ENCODE data around the gene GLIS2.
"Not testable (repeated sequence)": the region's sequence is repeated elsewhere in the genome, so short reads cannot be mapped to it uniquely, and the experiment has no call there.

The GLIS2 gene

DNA sequence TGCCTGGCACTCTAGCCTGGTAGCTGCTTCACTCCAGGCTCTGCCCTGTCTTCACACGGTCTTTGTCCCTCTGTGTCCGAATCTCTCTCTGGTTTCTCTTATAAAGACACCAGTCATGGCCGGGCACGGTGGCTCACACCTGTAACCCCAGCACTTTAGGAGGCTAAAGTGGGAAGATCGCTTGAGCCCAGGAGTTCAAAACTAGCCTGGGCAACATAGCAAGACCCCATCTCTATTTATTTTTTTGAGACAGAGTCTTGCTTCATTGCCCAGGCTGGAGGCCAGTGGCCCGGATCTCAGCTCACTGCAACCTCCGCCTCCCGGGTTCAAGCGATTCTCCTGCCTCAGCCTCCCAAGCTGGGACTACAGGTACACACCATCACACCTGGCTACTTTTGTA, 17.8 kb downstream of the GLIS2 start:
- not testable (repeated sequence) for DNase-seq (ENCODE audit: low read depth, low spot score)

DNA sequence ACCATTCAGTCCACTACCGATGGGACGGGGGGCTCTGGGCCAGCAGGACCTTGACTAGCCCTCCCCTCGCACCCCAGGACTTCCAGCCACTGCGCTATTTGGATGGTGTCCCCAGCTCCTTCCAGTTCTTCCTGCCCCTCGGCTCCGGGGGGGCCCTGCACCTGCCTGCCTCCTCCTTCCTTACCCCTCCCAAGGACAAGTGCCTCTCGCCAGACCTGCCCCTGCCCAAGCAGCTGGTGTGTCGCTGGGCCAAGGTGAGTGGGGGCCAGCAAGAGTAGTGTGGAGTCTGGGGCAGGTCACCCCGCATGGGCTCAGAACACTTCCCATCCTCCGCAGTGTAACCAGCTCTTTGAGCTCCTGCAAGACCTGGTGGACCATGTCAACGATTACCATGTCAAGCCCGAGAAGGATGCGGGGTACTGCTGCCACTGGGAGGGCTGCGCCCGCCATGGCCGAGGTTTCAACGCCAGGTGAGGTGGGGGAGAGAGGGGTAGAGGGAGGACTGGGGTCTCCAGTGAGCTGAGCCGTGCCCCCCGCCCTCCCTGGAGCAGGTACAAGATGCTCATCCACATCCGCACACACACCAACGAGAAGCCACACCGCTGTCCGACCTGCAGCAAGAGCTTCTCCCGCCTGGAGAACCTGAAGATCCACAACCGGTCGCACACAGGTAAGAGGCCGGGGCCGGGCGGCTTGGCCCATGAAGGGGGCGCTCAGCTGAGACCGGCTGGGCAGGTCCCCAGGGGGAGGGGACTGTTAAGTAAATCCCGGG, 19.0 kb downstream of the GLIS2 start:
- no peak for DNase-seq (ENCODE audit: low read depth, low spot score)

DNA sequence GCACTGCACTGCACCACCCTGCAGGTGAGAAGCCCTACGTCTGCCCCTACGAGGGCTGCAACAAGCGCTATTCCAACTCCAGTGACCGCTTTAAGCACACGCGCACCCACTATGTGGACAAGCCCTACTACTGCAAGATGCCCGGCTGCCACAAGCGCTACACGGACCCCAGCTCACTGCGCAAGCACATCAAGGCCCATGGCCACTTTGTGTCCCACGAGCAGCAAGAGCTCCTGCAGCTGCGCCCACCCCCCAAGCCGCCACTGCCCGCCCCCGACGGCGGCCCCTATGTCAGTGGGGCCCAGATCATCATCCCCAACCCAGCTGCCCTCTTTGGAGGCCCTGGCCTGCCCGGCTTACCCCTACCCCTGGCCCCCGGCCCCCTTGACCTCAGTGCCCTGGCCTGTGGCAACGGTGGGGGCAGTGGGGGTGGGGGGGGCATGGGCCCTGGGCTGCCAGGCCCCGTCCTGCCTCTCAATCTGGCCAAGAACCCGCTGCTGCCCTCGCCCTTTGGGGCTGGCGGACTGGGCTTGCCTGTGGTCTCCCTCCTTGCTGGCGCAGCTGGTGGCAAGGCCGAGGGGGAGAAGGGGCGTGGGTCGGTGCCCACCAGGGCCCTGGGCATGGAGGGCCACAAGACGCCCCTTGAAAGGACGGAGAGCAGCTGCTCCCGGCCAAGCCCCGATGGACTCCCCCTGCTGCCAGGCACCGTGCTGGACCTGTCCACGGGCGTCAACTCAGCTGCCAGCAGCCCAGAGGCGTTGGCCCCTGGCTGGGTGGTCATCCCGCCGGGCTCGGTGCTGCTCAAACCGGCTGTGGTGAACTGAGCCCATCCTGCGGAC, 21.1 kb downstream of the GLIS2 start:
- no peak for DNase-seq (ENCODE audit: low read depth, low spot score)

DNA sequence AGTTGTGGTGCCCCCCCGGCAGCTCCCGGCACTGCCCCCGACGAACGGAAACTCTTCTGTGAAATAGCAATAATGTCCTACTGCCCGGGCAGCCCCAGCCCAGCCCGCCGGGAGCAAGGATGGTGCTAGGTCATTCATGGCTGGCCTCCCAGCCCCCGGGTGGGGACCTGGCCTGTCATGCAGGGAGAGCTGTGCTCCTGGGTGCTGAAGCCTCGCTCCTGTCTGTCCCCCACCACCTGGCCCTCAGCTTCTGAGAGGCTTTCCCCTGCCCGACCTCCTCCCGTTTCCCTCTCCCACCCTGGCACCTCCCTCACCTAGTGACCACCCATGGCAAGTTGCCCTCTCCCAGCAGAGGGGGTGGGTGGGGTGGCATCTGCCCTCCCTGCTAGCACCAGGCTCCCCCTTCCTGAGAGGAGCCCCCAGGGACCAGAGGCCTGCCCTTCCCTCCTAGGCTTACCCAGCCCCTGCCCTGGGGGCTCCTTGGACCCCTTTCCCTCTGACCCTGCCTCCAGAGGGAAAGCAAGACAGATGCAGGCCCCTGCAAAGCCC, 21.7 kb downstream of the GLIS2 start:
- no peak for DNase-seq (ENCODE audit: low read depth, low spot score)

DNA sequence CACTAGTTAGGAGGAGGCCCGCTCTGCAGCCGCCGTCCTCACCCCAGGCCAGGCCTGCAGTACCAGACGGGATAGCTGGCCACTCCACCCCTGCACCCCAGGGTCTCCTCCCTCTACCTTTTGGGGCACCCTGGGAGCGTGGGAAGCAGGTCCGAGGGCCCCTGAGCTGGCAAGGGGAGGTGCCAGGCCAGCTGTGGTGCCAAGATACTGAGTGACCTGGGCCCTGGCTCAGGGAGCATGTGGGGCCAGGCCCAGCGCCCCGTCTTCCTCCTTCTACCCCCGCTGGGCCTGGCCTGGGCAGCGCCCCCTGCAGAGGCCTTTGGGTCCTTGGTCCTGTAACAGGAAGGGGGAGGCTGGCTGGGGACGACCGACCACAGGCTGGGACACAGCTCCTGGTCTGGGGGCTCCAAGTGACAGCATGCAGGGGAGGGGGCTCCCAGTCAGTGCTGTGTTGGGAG, 22.3 kb downstream of the GLIS2 start:
- no peak for DNase-seq (ENCODE audit: low read depth, low spot score)

DNA sequence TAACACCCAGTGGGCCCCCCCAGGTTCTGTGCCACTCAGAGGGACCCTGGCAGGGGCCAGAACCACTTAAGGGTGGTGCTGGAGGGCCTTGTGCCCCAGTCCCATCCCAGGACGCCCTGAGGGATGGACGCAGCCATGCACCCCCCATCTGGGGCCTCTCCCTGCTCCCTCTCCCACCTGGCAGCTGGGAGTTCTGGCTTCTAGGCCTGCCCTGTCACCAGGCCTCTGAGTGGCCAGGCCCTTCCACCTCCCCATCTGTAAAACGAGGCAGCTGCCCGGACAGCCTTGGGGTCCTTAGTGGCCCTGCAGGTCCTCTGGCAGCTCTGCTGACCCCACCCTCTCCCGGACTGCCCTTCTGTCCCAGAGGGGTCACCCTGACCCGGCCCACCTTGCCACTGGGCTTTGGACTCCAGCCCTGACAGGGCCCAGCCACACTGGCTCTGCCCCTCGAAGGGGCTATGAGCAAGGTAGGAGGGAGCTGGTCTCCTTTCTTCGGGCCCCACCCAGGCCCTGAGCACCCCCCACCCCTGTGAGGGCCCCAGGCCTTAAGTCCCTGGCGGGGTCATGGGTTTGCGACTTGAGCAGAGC, 22.9 kb downstream of the GLIS2 start:
- DNase-seq (ENCODE audit: low read depth, low spot score) = no peak

DNA sequence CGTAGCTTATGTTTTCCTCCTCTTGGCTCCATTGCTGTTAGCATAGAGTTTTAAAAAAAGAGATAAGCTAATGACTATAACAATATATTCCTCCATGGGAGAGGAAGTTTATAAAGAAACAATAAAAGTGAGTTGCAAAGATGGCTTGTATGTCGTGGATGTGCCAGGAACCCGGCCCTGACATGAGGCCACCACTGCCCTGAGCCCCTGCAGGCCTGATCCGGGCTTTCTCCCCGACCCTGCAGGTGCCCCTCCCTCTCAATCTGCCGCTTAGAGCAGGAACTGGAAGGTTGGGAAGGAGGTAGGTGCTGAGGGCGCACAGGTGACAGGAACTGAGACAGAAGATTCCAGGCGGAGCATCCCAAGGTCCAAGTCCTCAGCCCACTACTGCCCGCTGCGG, 23.6 kb downstream of the GLIS2 start:
- no peak for DNase-seq (ENCODE audit: low read depth, low spot score)

DNA sequence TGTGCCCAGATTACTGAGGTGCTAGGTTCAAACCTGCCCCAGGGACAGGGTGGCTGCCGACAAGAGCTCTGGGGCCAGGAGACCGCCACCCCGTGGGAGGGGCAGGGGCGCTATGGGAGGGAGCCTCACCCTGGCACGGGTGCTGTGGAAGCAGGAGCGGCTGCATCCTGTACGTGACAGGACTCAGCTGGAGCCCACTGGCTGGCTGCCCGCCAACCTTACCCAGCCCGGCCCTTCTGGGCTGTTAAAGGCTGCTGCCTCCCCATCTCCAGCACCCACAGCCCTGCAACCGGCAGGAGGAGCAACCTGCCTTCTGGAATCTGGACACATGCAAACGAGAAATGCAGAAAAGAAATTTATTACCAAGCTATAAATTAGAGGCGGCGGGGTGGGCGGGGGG, 24.0 kb downstream of the GLIS2 start:
- DNase-seq (ENCODE audit: low read depth, low spot score) = peak; percentile 70

DNA sequence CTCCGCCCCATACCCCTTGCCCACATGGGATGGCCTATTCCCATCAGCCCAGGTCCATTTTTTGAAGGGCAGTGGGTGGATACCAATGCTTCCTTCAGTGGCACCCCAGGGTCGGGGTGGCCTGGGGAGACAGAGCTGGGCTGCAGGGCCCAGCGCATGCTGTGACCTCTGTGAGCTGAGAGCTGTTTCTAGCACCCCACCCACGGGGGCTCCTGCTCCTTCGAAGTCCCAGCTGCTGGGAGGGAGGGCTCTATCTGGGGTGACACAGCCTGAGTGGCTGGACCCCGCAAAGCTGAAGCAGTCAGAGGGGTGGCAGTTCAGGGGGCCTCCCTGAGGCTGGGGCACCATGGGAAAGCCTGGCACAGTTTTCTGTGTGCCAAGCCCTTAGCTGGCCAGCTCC, 24.6 kb downstream of the GLIS2 start:
- no peak for DNase-seq (ENCODE audit: low read depth, low spot score)

DNA sequence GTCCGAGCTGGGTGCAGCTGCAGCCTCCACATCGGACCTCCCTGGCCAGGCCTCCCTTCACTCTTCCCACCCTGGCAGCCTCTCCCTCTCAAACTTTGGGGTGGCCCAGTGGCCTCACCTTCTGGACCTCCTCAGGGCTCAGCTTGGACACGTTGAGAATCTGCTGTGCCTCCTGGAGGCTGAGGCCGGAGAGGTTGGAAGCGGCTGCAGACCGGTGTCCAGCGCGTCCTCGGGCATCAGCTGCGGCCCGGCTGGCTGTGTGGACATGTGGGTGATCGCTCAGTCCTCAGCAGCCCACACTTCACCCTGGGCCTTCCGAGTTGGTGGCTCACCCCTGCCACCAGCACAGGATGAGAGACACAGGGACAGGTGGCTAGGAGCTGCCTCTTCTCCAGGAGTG, 25.4 kb downstream of the GLIS2 start:
- DNase-seq (ENCODE audit: low read depth, low spot score) = no peak

DNA sequence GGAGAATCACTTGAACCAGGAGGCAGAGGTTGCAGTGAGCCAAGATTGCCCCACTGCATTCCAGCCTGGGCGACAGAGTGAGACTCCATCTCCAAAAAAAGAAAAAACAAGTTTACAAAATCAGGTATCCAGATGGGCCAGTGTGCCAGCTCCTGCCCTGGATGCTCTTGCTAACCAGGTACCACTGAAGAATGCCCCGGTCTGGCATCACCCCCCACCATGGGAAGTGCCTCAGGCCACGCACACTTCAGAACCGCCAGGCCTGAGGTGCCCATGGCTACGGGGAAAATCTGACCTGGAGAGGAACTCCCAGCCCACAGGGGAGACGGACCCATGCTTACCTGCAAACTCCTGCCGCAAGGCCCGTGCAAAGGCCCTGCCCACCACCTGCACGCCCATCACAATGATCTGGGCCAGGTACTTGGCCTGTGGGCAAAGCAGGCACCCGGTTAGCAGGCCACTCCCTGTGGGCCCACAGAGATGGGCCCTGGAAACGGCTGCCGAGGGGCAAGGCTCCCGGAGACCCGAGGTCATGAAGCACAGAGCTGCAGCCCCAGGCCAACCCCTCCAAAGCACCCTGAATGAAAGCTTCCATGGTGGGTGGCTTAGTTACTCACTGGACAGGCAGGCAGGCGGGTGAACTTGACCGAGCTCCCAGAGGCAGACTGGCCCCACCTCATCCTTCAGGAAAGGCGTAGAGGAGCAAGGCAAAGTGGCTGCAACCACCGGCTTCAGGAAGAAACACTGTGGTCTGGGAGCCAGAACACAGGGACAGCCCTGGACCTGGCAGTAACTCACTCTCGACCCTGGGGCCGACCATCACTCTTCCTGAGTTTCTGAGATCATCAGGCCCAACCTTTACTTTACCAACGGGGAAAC, 27.2 kb downstream of the GLIS2 start:
- DNase-seq (ENCODE audit: low read depth, low spot score) = no peak

DNA sequence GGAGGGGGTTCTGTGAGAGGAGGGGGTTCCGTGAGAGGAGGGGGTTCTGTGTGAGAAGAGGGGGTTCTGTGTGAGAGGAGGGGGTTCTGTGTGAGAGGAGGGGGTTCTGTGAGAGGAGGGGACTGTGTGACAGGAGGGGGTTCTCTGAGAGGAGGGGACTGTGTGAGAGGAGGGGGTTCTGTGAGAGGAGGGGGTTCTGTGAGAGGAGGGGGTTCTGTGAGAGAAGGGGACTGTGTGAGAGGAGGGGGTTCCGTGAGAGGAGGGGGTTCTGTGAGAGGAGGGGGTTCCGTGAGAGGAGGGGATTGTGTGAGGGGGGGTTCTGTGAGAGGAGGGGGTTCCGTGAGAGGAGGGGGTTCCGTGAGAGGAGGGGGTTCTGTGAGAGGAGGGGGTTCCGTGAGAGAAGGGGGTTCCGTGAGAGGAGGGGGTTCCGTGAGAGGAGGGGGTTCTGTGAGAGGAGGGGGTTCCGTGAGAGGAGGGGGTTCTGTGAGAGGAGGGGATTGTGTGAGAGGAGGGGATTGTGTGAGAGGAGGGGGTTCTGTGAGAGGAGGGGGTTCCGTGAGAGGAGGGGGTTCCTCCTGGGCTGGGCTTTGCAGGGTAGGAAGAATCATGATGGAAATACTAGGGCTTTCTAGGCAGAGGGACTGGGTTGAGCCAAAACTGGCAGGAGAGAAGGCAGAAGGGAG, 28.6 kb downstream of the GLIS2 start:
- not testable (repeated sequence) for DNase-seq (ENCODE audit: low read depth, low spot score)

DNA sequence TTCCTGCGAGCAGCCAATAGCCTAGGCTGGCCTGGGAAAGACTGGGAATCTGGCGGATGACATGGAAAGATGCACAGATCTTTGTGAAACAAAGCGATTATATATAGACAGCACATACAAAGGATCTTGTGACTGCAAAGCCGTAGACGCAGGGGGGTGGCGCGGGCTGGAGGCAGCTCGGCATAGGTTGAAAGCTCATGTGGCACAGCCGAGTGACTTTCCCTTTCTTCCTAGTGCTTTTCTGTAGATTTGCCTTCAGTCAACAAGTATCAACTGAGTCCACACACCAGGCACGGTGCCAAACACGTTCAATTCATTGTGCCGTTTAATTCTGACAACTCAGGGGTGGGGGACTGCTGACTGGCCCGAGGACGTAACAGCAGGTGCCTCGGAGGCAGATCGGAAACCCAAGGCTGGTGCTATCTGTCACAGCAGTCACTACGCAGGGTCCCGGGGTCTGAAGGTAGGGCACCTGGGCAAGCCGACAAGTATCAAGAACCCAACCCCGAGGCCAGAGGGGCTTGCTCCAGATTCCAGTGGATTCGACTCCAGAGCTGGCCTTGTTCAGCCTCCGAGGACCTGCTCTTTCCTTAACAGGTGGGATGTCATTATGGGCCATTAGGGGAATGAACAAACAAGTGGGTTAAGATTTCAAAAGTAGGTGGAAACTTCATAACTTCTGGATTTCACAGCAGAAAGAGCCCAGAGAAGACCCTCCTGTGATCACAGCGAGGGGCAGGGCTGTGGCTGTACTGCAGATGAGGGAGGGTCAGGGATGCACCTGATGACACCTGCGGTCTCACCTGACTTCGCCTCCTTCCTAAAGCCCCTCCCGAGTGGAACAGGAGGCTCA, 29.3 kb downstream of the GLIS2 start:
- DNase-seq (ENCODE audit: low read depth, low spot score) = peak; percentile 16

DNA sequence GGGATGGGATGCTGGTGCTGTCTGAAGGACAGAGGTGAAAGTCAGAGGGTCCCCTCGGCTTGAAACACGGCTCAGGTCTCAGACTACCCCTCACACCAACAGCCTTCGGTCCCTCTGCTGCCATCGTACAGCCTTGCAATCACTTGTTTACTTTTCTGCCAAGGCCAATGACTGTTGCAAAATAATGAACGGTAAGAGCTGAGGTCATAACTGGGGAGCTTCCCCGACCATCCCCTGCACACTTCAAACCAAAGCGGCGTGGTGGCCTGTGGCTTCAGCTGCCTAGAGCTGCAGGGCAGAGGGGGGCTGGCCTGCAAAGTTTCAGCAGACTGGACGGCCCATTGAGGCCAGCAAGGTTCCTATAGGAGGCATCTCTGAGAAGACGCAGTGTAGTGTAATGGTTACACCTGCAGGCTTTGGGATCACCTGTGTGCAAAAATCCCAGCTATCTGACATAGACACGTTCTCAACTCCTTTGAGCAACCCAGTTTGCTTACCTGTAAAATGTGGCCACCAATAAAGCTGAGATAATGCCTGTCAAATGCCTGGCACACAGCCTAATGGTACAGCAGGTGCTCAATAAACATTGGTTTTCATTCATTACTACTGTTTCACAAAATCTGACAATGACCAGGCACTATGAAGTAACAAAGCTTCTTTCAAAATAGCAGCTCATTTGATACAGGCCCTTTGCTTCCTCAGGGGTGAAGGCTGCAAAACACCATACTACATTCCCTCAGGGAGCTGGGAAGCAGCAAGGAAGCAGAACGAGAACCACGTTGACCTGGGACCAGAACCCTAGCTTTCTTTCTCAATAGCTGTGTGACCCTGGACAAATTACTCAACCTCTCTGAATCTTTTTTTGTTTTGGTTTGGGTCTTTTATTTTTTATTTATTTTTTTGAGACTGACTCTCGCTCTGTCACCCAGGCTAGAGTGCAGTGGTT, 30.2 kb downstream of the GLIS2 start:
- DNase-seq (ENCODE audit: low read depth, low spot score) = no peak

DNA sequence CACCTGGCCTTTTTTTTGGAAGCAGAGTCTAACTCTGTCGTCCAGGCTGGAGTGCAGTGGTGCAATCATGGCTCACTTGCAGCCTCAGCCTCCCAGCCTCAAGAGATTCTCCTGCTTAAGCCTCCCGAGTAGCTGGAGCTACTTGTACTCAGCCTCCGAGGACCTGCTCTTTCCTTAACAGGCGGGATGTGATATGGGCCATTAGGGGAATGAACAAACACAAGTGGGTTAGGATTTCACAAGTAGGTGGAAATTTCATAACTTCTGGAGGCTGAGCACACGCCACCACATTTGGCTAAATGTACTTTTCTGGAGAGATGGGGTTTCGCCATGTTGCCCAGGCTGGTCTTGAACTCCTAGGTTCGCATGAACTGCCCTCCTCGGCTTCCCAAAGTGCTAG, 31.1 kb downstream of the GLIS2 start:
- no peak for DNase-seq (ENCODE audit: low read depth, low spot score)

DNA sequence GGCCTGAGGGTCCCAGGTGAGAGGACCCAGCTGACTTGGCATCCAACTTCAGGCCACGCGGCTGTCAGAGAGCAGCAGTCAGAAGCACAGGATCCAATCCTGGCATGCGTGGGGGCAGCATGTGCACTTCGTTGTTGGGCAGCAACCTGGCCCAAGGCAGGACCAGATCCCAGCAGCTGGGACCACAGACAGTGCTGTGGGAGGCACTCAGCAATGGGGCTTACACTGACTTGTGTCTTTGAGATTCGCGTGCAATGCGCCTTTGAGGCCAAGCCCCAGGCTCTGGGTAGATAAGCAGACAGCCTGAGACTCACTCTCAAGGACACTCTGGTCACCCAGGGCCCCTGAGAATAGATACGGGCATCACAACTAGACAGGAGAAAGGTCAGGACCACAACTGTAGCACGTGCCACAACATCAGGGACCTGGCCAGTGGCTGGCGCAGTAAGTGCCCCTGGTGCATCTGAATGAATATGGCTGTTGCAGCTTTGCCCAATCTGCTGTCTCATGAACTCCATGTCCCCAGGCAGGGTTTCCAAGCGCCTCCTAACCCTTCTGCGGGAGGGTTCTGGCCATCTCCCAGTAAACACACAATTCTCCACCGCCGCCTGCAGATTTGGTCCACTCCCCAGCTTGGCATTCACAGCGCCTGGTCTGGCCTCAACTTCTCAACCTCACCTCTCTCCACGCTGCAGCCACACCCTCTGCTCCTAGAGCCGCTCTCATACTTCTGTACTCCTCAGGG, 32.1 kb downstream of the GLIS2 start:
- DNase-seq (ENCODE audit: low read depth, low spot score) = no peak

DNA sequence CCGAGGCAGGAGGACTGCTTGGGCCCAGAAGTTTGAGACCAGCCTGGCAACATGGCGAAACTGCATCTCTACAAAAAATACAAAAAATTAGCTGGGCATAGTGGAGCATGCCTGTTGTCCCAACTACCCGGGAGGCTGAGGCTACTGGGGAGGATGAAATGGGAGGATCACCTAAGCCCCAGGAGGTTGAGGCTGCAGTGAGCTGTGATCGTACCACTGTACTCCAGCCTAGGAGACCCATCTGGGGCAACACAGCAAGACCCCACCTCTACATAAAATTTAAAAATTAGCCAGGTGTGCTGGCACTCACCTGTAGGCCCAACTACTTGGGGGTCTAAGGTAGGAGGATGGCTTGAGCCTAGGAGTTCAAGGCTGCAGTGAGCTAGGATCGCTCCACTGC, 33.5 kb downstream of the GLIS2 start:
- no peak for DNase-seq (ENCODE audit: low read depth, low spot score)

DNA sequence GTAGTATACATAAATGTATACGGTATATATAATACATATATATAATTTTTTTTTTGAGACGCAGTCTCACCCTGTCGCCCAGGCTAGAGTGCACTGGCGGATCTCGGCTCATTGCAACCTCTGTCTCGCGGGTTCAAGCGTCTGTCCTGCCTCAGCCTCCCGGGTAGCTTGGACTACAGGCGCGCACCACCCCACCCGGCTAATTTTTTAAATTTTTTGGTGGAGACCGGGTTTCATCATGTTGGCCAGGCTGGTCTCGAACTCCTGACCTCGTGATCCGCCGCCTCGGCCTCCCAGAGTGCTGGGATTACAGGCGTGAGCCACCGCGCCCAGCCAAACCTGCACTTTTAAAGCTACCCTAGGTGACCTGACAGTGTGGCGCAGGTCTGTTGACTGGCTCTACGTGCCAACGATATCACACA, 34.5 kb downstream of the GLIS2 start:
- DNase-seq (ENCODE audit: low read depth, low spot score) = no peak
